ENCODE data around the gene ETV7. TPM values are rescaled to one million over a fixed set of nuclear protein-coding genes. Genes with fewer than 3 reads are reported as not detected.

Gene ETV7
- total RNA-seq, 2 experiments from 2014 or later, result 0.33 to 0.73 TPM

GRCh38 chr6:36320475-36320874, 67.0 kb downstream of the ETV7 start:
- H3K9me3 ChIP-seq (ENCODE audit: control insufficient read depth in 1 of 2, insufficient read depth in 1 of 2, low read length in 2 of 2), result no peaks in the 10 kb centered on the region
- H3K4me3 ChIP-seq (ENCODE audit: low read length), result no peak overlapping the region
- H3K27ac Mint-ChIP-seq, result no peak overlapping the region
- no peaks in the 10 kb centered on the region for H3K36me3 Mint-ChIP-seq (ENCODE audit: low read depth)
- no peak for ATAC-seq (ENCODE audit: poor library complexity)
- ChIA-PET CTCF (interaction anchor here (1.1 kb wide), 1 partner anchor 18 kb away, joined by 3 read pairs; no protein-coding TSS in a partner anchor), POLR2A (interaction anchor here (0.5 kb wide), 1 partner anchor 1963 kb away, joined by 3 read pairs; no protein-coding TSS in a partner anchor)
- H3K27me3 ChIP-seq (ENCODE audit: control insufficient read depth in 1 of 2, insufficient read depth in 2 of 2, low read length in 2 of 2), result no peaks in the 10 kb centered on the region
- no peaks in the 10 kb centered on the region for H3K4me1 ChIP-seq (ENCODE audit: insufficient read depth, low read length)
- intact Hi-C loops (cut with DNase I, micrococcal nuclease), result no loop called here
- H3K9me3 Mint-ChIP-seq, result no peaks in the 10 kb centered on the region
- no peak overlapping the region for H3K4me3 Mint-ChIP-seq
- no peaks in the 10 kb centered on the region for H3K27me3 Mint-ChIP-seq
- no peaks in the 10 kb centered on the region for H3K4me1 Mint-ChIP-seq (ENCODE audit: low read depth)
- no peak overlapping the region for H3K27ac ChIP-seq (ENCODE audit: low read depth in 1 of 2, low read length in 2 of 2)
- no peak for TF ChIP-seq CTCF (IDR thresholded peaks at IDR 0.05)
- H3K36me3 ChIP-seq (ENCODE audit: insufficient read depth, low read length), result no peaks in the 10 kb centered on the region
- DNase-seq, result no peak

- Mint-ChIP-seq H3K9me3 (no peaks in the 10 kb centered on the region), H3K27me3 (no peaks in the 10 kb centered on the region), H3K27ac (no peak overlapping the region), H3K36me3 (ENCODE audit: low read depth) (no peaks in the 10 kb centered on the region), H3K4me3 (no peak overlapping the region), H3K4me1 (ENCODE audit: low read depth) (no peaks in the 10 kb centered on the region)
- no peak for TF ChIP-seq CTCF (IDR thresholded peaks at IDR 0.05)
- no peak for DNase-seq
- no peak overlapping the region for H3K4me3 ChIP-seq (ENCODE audit: low read length)
- no peaks in the 10 kb centered on the region for H3K36me3 ChIP-seq (ENCODE audit: insufficient read depth, low read length)
- no peaks in the 10 kb centered on the region for H3K9me3 ChIP-seq (ENCODE audit: control insufficient read depth in 1 of 2, insufficient read depth in 1 of 2, low read length in 2 of 2)
- CTCF ChIA-PET, result interaction anchor here (1.1 kb wide), 1 partner anchor 17 kb away, joined by 3 read pairs; no protein-coding TSS in a partner anchor
- no peak overlapping the region for H3K27ac ChIP-seq (ENCODE audit: low read depth in 1 of 2, low read length in 2 of 2)
- no peaks in the 10 kb centered on the region for H3K4me1 ChIP-seq (ENCODE audit: insufficient read depth, low read length)
- POLR2A ChIA-PET, result no interaction called here
- no peak for ATAC-seq (ENCODE audit: poor library complexity)
- intact Hi-C loops (cut with DNase I, micrococcal nuclease), result no loop called here
- no peaks in the 10 kb centered on the region for H3K27me3 ChIP-seq (ENCODE audit: control insufficient read depth in 1 of 2, insufficient read depth in 2 of 2, low read length in 2 of 2)
Observed at GRCh38 chr6:36319821-36320220, 67.6 kb downstream of the ETV7 start.

DNA sequence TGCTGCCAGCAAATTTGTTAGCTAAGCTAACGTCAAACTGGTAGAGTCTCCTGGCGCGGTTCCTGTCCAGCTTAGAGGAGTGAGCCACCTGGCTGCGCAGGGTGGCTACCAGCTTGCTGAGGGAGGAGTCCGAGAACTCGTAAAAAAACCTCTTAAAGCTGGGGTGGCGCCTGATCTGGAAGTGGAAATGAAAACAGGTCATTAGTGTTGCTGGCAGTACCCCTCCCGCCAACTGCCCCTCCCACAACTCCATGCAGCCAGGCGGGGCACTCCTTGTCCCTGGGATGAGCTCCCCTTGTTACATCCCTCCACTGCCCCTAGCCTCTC, 68.1 kb downstream of the ETV7 start:
- Mint-ChIP-seq H3K9me3 (no peaks in the 10 kb centered on the region), H3K36me3 (ENCODE audit: low read depth) (no peaks in the 10 kb centered on the region), H3K27ac (no peak overlapping the region), H3K4me3 (no peak overlapping the region), H3K4me1 (ENCODE audit: low read depth) (no peaks in the 10 kb centered on the region), H3K27me3 (no peaks in the 10 kb centered on the region)
- H3K4me3 ChIP-seq (ENCODE audit: low read length), result no peak overlapping the region
- TF ChIP-seq CTCF (IDR thresholded peaks at IDR 0.05), result no peak
- POLR2A ChIA-PET, result no interaction called here
- no peaks in the 10 kb centered on the region for H3K27me3 ChIP-seq (ENCODE audit: control insufficient read depth in 1 of 2, insufficient read depth in 2 of 2, low read length in 2 of 2)
- intact Hi-C loops (cut with DNase I, micrococcal nuclease), result no loop called here
- H3K27ac ChIP-seq (ENCODE audit: low read depth in 1 of 2, low read length in 2 of 2), result no peak overlapping the region
- no peaks in the 10 kb centered on the region for H3K9me3 ChIP-seq (ENCODE audit: control insufficient read depth in 1 of 2, insufficient read depth in 1 of 2, low read length in 2 of 2)
- no peak for ATAC-seq (ENCODE audit: poor library complexity)
- CTCF ChIA-PET, result interaction anchor here (1.1 kb wide), 1 partner anchor 17 kb away, joined by 3 read pairs; no protein-coding TSS in a partner anchor
- no peaks in the 10 kb centered on the region for H3K4me1 ChIP-seq (ENCODE audit: insufficient read depth, low read length)
- DNase-seq, result no peak
- H3K36me3 ChIP-seq (ENCODE audit: insufficient read depth, low read length), result no peaks in the 10 kb centered on the region
